Spleen (tissue), 11 donors: ENCODE measurements around the gene ARID4B. TPM values are rescaled to one million over a fixed set of nuclear protein-coding genes. Genes with fewer than 3 reads are reported as not detected.

Experiments
- DNase-seq: peaks from one replicate; pipeline ENCODE4 v3.0.0-alpha.2; 2020
- H3K27ac ChIP-seq, 8 donors: fragments of 200-600 bp; sonication (generic) in 7 of 8; 1 replicate in 4 of 8; 2 replicates in 4 of 8; pipeline versions ENCODE4 v1.5.0 to v1.8.0; 2016 to 2021; ENCODE audit warnings: inconsistent platforms in 4 of 8, mild to moderate bottlenecking in 4 of 8, moderate library complexity in 1 of 8
- H3K27me3 ChIP-seq, 7 donors: fragments of 200-600 bp; sonication (generic) in 6 of 7; replicated peaks in 1 of 7; 1 replicate in 4 of 7; 2 replicates in 3 of 7; pipeline versions ENCODE4 v1.5.0 to v1.8.0; 2016 to 2021; ENCODE audit warnings: inconsistent platforms in 3 of 7, mild to moderate bottlenecking in 1 of 7
- H3K36me3 ChIP-seq, 6 donors: fragments of 200-600 bp; sonication (generic) in 5 of 6; 1 replicate in 4 of 6; 2 replicates in 2 of 6; pipeline versions ENCODE4 v1.5.0 to v1.8.0; 2016 to 2021; ENCODE audit warnings: inconsistent platforms in 2 of 6
- H3K4me1 ChIP-seq, 6 donors: fragments of 200-600 bp; sonication (generic) in 5 of 6; 1 replicate in 3 of 6; 2 replicates in 3 of 6; pipeline versions ENCODE4 v1.5.0 to v1.8.0; 2016 to 2021; ENCODE audit warnings: inconsistent platforms in 3 of 6
- H3K4me3 ChIP-seq, 8 donors: fragments of 200-600 bp; sonication (generic) in 7 of 8; 1 replicate in 4 of 8; 2 replicates in 4 of 8; pipeline versions ENCODE4 v1.5.0 to v1.8.0; 2016 to 2021; ENCODE audit warnings: inconsistent platforms in 4 of 8, mild to moderate bottlenecking in 4 of 8, moderate library complexity in 2 of 8
- H3K9me3 ChIP-seq, 8 donors: fragments of 200-600 bp; sonication (generic) in 7 of 8; 1 replicate in 4 of 8; 2 replicates in 4 of 8; pipeline versions ENCODE4 v1.5.0 to v1.8.0; 2016 to 2021; ENCODE audit warnings: inconsistent platforms in 4 of 8
- POLR2A ChIP-seq, 3 donors: fragments of 450-650 bp; IDR thresholded peaks; one replicate each; pipeline ENCODE4 v1.5.1; 2017; ENCODE audit warnings: antibody characterized with exemption in 3 of 3, mild to moderate bottlenecking in 1 of 3
- POLR2AphosphoS5 ChIP-seq, 3 donors: sonication (generic); formaldehyde crosslinking; IDR thresholded peaks; one replicate each; pipeline ENCODE4 v1.5.1; 2017; ENCODE audit warnings: antibody characterized with exemption in 3 of 3
- WGBS, 5 donors: extraction: QIAGEN DNeasy Blood & Tissue Kit in 3 of 5; methylation state at CpG; one replicate each; pipeline versions ENCODE4 v1.1.5 to v1.1.7; 2013 to 2018; 5-methylcytosine and 5-hydroxymethylcytosine counted together
- intact Hi-C: fragments of 100-400 bp; cut with DNase I; formaldehyde crosslinking; loops from one replicate; pipeline ENCODE4 v1.15.0; 2023; ENCODE audit warnings: low total_unique reads
- microRNA-seq, 3 donors: library from miRNA; unstranded; fragments of <30 nt; microRNA quantifications; one replicate each; pipeline versions ENCODE4 to v1.1.0, GENCODE V29; 2019 to 2020
- polyA plus RNA-seq, 3 donors: library from polyadenylated mRNA; stranded (reverse); fragments of 200-250 nt; gene quantifications; one replicate each; pipeline ENCODE4 v1.2.1, GENCODE V29; 2013
- small RNA-seq, 4 donors: library from RNA; depleted of rRNA; stranded (forward); fragments of <200 nt; gene quantifications; one replicate each; pipeline ENCODE3, GENCODE V24; 2016
- total RNA-seq, 7 donors: library from RNA; depleted of rRNA in 3 of 7; stranded (reverse); fragments of >200 nt in 3 of 7; fragmentation: NEBNext Ultra II Directional in 4 of 7; extraction: Animal tissue kit (Norgen Biotek cat#: 25700) in 4 of 7; gene quantifications; one replicate each; pipeline versions ENCODE4 v1.1.0 to v1.2.1, GENCODE V29; 2016 to 2021
- TF ChIP-seq, protein P1 (sequence below), 11 experiments: fragments of 200-600 bp in 7 of 11; fragments of 450-650 bp in 4 of 11; sonication (generic) in 4 of 11; IDR thresholded peaks in 8 of 11; conservative IDR thresholded peaks in 3 of 11; 1 replicate in 7 of 11; 2 replicates in 4 of 11; pipeline versions ENCODE4 v1.4.0 to v1.8.0; 2016 to 2021; ENCODE audit warnings: antibody characterized with exemption in 11 of 11, inconsistent platforms in 4 of 11, mild to moderate bottlenecking in 1 of 11
- donor health status: healthy with polysubstance abuse.
- donor health status: DM: no; HTN: no; CAD: no; lungs with moderate emphysema.
- donor health status: DM: no; HTN: no; CAD: no.
- donor health status: Bipolar disorder and iron deficiency.
- donor health status: healthy.
- donor health status: DM: no; HTN: no; CAD: no.
- donor health status: DM: yes; HTN: yes; CAD: no.

The ARID4B gene
- total and polyA plus RNA-seq, 10 donors, result 13.2 to 82.0 (median 65.6) TPM

DNA sequence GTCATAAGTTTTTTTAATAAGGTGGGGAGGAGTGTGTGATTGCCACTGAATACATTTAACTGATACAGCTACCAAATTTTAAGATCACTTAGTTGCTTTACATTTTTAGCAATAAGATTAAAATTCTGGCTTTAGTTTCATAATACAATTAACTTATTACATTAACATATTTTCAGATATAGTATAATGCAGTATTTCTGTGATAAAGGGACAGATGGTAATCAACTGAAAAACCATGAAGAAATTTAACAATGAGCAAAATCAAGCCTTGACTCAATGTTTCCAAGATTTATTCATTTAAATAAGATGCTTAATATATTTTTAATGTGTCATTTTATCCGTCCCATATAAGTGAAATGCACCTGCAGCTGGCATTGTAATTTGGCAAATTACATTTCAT lies 203.3 kb downstream of the ARID4B start:
- Histone ChIP-seq H3K36me3 (peaks cover 0 to 66% (median 15%) of the 10 kb centered on the region in 6 donors), H3K4me1 (peaks cover 30 to 86% (median 70%) of the 10 kb centered on the region in 6 donors), H3K27ac (no peak overlapping the region), H3K27me3 (no peaks in the 10 kb centered on the region), H3K4me3 (no peak overlapping the region), H3K9me3 (no peaks in the 10 kb centered on the region)
- intact Hi-C loops, result no loop called here
- DNase-seq, result no peak
- TF ChIP-seq, protein P1, sequence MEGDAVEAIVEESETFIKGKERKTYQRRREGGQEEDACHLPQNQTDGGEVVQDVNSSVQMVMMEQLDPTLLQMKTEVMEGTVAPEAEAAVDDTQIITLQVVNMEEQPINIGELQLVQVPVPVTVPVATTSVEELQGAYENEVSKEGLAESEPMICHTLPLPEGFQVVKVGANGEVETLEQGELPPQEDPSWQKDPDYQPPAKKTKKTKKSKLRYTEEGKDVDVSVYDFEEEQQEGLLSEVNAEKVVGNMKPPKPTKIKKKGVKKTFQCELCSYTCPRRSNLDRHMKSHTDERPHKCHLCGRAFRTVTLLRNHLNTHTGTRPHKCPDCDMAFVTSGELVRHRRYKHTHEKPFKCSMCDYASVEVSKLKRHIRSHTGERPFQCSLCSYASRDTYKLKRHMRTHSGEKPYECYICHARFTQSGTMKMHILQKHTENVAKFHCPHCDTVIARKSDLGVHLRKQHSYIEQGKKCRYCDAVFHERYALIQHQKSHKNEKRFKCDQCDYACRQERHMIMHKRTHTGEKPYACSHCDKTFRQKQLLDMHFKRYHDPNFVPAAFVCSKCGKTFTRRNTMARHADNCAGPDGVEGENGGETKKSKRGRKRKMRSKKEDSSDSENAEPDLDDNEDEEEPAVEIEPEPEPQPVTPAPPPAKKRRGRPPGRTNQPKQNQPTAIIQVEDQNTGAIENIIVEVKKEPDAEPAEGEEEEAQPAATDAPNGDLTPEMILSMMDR (IDR thresholded peaks at IDR 0.05 in 8 of 11, conservative IDR thresholded peaks at IDR 0.05 in 3 of 11), result no peak
- TF ChIP-seq POLR2A (IDR thresholded peaks at IDR 0.05) (no peak), POLR2AphosphoS5 (IDR thresholded peaks at IDR 0.05) (no peak)
- WGBS, 5 donors, result 65 to 80% (median 75%) methylated on average over 1 of the region's 1 CpG

DNA sequence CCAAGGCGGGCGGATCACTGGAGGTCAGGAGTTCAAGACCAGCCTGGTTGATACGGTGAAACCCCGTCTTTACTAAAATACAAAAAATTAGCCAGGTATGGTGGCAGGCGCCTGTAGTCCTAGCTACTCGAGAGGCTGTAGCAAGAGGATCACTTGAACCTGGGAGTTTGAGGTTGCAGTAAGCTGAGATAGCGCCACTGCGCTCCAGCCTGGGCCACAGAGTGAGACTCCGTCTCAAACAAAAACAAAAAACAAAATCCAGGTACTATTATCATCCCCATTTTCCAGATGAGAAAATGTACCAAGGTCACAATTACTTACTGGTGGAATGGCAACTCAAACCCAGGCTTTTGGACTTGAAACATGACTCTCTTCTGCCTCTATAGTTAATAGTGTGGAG lies 203.9 kb downstream of the ARID4B start:
- intact Hi-C loops, result no loop called here
- Histone ChIP-seq H3K27ac (no peak overlapping the region), H3K4me3 (no peak overlapping the region), H3K36me3 (peaks cover 0 to 72% (median 18%) of the 10 kb centered on the region in 6 donors), H3K4me1 (peaks cover 30 to 81% (median 65%) of the 10 kb centered on the region in 6 donors), H3K27me3 (no peaks in the 10 kb centered on the region), H3K9me3 (no peaks in the 10 kb centered on the region)
- DNase-seq, result no peak
- TF ChIP-seq POLR2A (IDR thresholded peaks at IDR 0.05) (no peak), POLR2AphosphoS5 (IDR thresholded peaks at IDR 0.05) (no peak)
- TF ChIP-seq, protein P1 (IDR thresholded peaks at IDR 0.05 in 8 of 11, conservative IDR thresholded peaks at IDR 0.05 in 3 of 11), result no peak
- WGBS, 5 donors, result 92 to 94% (median 93%) methylated on average over 9 of the region's 9 CpGs

DNA sequence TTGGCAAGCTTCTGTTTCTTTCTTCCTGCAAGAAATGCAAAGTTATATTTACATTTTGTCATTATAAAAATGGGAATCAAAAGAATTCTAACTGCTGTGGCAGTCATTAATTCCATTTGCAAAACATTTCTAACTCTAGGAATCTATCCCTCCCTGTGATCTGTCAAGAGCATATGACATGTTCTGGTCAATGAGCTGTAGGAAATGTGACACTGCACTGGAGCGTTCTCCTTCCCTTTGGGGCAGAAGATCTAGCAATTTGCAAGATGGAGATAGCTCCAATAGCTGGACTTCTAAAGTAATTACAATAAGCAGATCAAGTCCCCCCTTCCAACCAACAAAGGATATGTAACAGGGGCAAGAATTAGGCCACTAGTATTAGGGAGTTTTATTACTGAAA lies 205.6 kb downstream of the ARID4B start:
- WGBS, 5 donors, result 57 to 80% (median 67%) methylated on average over 1 of the region's 1 CpG
- peaks cover 0 to 89% (median 36%) of the 10 kb centered on the region in 6 donors for H3K36me3 ChIP-seq
- intact Hi-C loops, result no loop called here

More for the DNA sequence above, 205.6 kb downstream of the ARID4B start:
- no peaks in the 10 kb centered on the region for H3K27me3 ChIP-seq
- H3K4me1 ChIP-seq, result peaks cover 28 to 69% (median 55%) of the 10 kb centered on the region in 6 donors
- H3K9me3 ChIP-seq, result no peaks in the 10 kb centered on the region
- no peak overlapping the region for H3K27ac ChIP-seq
- TF ChIP-seq, protein P1 (IDR thresholded peaks at IDR 0.05 in 8 of 11, conservative IDR thresholded peaks at IDR 0.05 in 3 of 11), result no peak
- no peak for TF ChIP-seq POLR2A (IDR thresholded peaks at IDR 0.05)
- TF ChIP-seq POLR2AphosphoS5 (IDR thresholded peaks at IDR 0.05), result no peak
- H3K4me3 ChIP-seq, result no peak overlapping the region
- no peak for DNase-seq

Small RNA genes lying within 50 kb of the gene (microRNA-seq; reads per million reads assigned to microRNA genes)
- 0.35 to 0.57 (median 0.36) reads per million in 3 donors for gene MIR4753

Small RNA genes lying within 50 kb of the gene (small RNA-seq; reads per million reads assigned to genes)
- gene AL391994.1 (0 reads per million in 4 donors), gene MIR4753 (0 to 0.06 (median 0) reads per million in 4 donors), gene SNORA14B (1.9 to 5.0 (median 2.8) reads per million in 4 donors)

Other genes starting within 250 kb of the ARID4B start
- 10 to 100 TPM; 59.6 to 79.9 (median 68.9) TPM for gene TOMM20, start 199.3 kb downstream of the ARID4B start, total RNA-seq
- gene TOMM20, start 199.3 kb downstream of the ARID4B start, polyA plus RNA-seq, result 10 to 100 TPM; 46.6 to 56.8 (median 47.6) TPM
- 10 to 100 TPM; 24.7 to 58.8 (median 52.4) TPM for gene RBM34, start 166.9 kb downstream of the ARID4B start, total RNA-seq
- gene RBM34, start 166.9 kb downstream of the ARID4B start, polyA plus RNA-seq, result 100 to 1,000 TPM in 1 of 3 donors, 10 to 100 TPM in 2; 74.9 to 107 (median 87.7) TPM
- gene GGPS1, start 391 bp upstream of the ARID4B start, total RNA-seq, result 10 to 100 TPM; 23.6 to 34.9 (median 25.9) TPM
- gene GGPS1, start 391 bp upstream of the ARID4B start, polyA plus RNA-seq, result 10 to 100 TPM; 24.6 to 27.7 (median 25.7) TPM
- gene TBCE, start 39.2 kb upstream of the ARID4B start, total RNA-seq, result 10 to 100 TPM; 14.1 to 30.0 (median 18.6) TPM
- gene TBCE, start 39.2 kb upstream of the ARID4B start, polyA plus RNA-seq, result 10 to 100 TPM; 13.6 to 18.6 (median 16.6) TPM
- gene B3GALNT2, start 176.3 kb upstream of the ARID4B start, total RNA-seq, result 10 to 100 TPM in 6 of 7 donors, 1 to 10 TPM in 1; 8.8 to 35.1 (median 12.0) TPM
- 1 to 10 TPM; 1.1 to 3.5 (median 1.9) TPM for gene B3GALNT2, start 176.3 kb upstream of the ARID4B start, polyA plus RNA-seq